GM12878 (cell line): ENCODE measurements around the gene WDTC1.

ENCODE experiments used
- EZH2 ChIP-seq: IDR thresholded peaks from 2 replicates; pipeline ENCODE4 v1.6.1; 2012; ENCODE audit warnings: low read depth, mild to moderate bottlenecking, control low read depth, inconsistent platforms, low read length, borderline replicate concordance; ENCODE audit not compliant: control insufficient read depth
- NFIC ChIP-seq: IDR thresholded peaks from 2 replicates; pipeline ENCODE4 v1.6.1; 2012; ENCODE audit warnings: low read depth, mild to moderate bottlenecking, inconsistent platforms, low read length, moderate library complexity
- NRF1 ChIP-seq: conservative IDR thresholded peaks from 2 replicates; pipeline ENCODE4 v1.6.1; 2011; ENCODE audit warnings: mild to moderate bottlenecking, low read depth, low read length, improper control_type of control experiment
- PML ChIP-seq: IDR thresholded peaks from 2 replicates; pipeline ENCODE4 v1.6.1; 2012; ENCODE audit warnings: low read length, inconsistent platforms
- POLR2AphosphoS5 ChIP-seq: IDR thresholded peaks from 2 replicates; pipeline ENCODE4 v1.6.1; 2011; ENCODE audit warnings: mild to moderate bottlenecking, low read length, inconsistent platforms
- ZNF274 ChIP-seq: IDR thresholded peaks from one replicate; pipeline ENCODE4 v1.8.0; 2011; ENCODE audit not compliant: insufficient read length, insufficient read depth

DNA sequence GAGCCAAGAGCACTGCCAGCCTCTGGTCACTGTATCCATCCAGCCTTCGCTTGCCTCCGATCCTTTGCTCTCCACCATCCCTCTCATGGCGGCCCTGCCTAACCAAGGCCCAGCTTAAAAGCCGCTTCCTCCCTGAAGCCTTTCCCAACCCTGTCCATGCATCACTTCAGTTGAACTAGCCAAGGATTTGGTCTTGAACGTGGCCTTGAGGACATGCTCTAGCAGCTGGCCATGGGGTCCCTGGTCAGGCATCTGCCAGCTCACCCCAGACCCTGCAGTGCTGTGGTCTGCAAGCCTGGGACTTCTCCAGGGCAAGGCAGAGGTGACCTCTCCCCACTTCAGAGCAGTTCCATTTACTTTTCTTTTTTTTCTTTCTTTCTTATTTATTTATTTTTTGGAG lies 102.3 kb downstream of the WDTC1 start:
- TF ChIP-seq POLR2AphosphoS5 (no peak; the same call in 1 of the 2 replicates), NRF1 (no peak), ZNF274 (no peak), EZH2 (no peak), NFIC (no peak), PML (no peak)
